ENCODE results near the gene OR2D2.
"Not testable (repeated sequence)": the region's sequence is repeated elsewhere in the genome, so short reads cannot be mapped to it uniquely, and the experiment has no call there.

Gene OR2D2

GRCh38 chr11:6888830-6889229 lies 3.5 kb downstream of the OR2D2 start:
- DNase-seq (ENCODE audit: low read depth) = no peak
- no peak for TF ChIP-seq CTCF (conservative IDR thresholded peaks at IDR 0.05; ENCODE audit: low read depth, low read length)
- H3K4me3 ChIP-seq (ENCODE audit: low read depth, low read length) = no peak overlapping the region

- H3K4me3 ChIP-seq (ENCODE audit: low read depth, low read length); DNase-seq (ENCODE audit: low read depth): not testable (repeated sequence)
Measured at GRCh38 chr11:6887711-6888110, 4.6 kb downstream of the OR2D2 start.

GRCh38 chr11:6882751-6883150 lies 9.5 kb downstream of the OR2D2 start:
- H3K4me3 ChIP-seq (ENCODE audit: low read depth, low read length) = no peak overlapping the region
- TF ChIP-seq CTCF (conservative IDR thresholded peaks at IDR 0.05; ENCODE audit: low read depth, low read length) = no peak
- no peak for DNase-seq (ENCODE audit: low read depth)

- no peak for TF ChIP-seq CTCF (conservative IDR thresholded peaks at IDR 0.05; ENCODE audit: low read depth, low read length)
- H3K4me3 ChIP-seq (ENCODE audit: low read depth, low read length) = no peak overlapping the region
- no peak for DNase-seq (ENCODE audit: low read depth)
Measured at GRCh38 chr11:6876914-6877313, 15.4 kb downstream of the OR2D2 start.

GRCh38 chr11:6876325-6876724 lies 16.0 kb downstream of the OR2D2 start, which contains the start of gene OR10A4:
OR10A4 (plus strand) TSS chr11:6876625; CDS start chr11:6876648, 23 bp downstream.
- H3K4me3 ChIP-seq (ENCODE audit: low read depth, low read length) = no peak within 1 kb of the TSS
- DNase-seq (ENCODE audit: low read depth) = no peak
- no peak for TF ChIP-seq CTCF (conservative IDR thresholded peaks at IDR 0.05; ENCODE audit: low read depth, low read length)

- H3K4me3 ChIP-seq (ENCODE audit: low read depth, low read length) = no peak overlapping the region
- no peak for TF ChIP-seq CTCF (conservative IDR thresholded peaks at IDR 0.05; ENCODE audit: low read depth, low read length)
- no peak for DNase-seq (ENCODE audit: low read depth)
Measured at GRCh38 chr11:6875761-6876160, 16.5 kb downstream of the OR2D2 start.

GRCh38 chr11:6871278-6871677 lies 21.0 kb downstream of the OR2D2 start:
- no peak overlapping the region for H3K4me3 ChIP-seq (ENCODE audit: low read depth, low read length)
- DNase-seq (ENCODE audit: low read depth) = no peak
- TF ChIP-seq CTCF (conservative IDR thresholded peaks at IDR 0.05; ENCODE audit: low read depth, low read length) = no peak

GRCh38 chr11:6864438-6864837 lies 27.9 kb downstream of the OR2D2 start:
- no peak for TF ChIP-seq CTCF (conservative IDR thresholded peaks at IDR 0.05; ENCODE audit: low read depth, low read length)
- DNase-seq (ENCODE audit: low read depth) = peak; percentile 52
- no peak overlapping the region for H3K4me3 ChIP-seq (ENCODE audit: low read depth, low read length)

All from choroid plexus epithelial cell (primary cell).